GM12875 (cell line): Measurements from ENCODE around the gene COBLL1.
"Not testable (repeated sequence)": the region's sequence is repeated elsewhere in the genome, so short reads cannot be mapped to it uniquely, and the experiment has no call there.

Experiments
- H3K4me3 ChIP-seq: one replicate; pipeline ENCODE4 v1.5.1; 2011; ENCODE audit warnings: low read depth, low read length, control low read depth
- TF ChIP-seq, protein P1 (sequence below): IDR thresholded peaks from 2 replicates; pipeline ENCODE4 v1.5.1; 2011; ENCODE audit warnings: low read depth, mild to moderate bottlenecking, control low read depth, inconsistent platforms, low read length, moderate library complexity, borderline replicate concordance; ENCODE audit not compliant: insufficient read depth

Gene COBLL1

DNA sequence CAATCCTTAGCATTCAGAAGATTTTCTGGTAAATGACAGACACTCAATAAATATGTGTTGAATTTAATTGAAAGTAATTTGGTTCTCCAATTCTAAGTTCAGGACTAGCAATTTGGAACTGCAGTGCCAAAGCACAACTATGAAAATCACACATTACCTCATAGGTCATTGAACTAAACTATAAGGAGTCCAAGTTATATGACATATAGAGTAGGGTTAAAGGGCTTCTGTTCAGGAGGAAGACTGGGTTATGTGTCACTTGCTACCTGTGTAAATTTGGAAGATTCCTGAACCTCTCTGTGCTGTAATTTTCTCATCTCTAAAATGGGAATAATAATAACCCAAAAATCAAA lies 27.8 kb upstream of the COBLL1 start:
- no peak overlapping the region for H3K4me3 ChIP-seq
- TF ChIP-seq, protein P1, sequence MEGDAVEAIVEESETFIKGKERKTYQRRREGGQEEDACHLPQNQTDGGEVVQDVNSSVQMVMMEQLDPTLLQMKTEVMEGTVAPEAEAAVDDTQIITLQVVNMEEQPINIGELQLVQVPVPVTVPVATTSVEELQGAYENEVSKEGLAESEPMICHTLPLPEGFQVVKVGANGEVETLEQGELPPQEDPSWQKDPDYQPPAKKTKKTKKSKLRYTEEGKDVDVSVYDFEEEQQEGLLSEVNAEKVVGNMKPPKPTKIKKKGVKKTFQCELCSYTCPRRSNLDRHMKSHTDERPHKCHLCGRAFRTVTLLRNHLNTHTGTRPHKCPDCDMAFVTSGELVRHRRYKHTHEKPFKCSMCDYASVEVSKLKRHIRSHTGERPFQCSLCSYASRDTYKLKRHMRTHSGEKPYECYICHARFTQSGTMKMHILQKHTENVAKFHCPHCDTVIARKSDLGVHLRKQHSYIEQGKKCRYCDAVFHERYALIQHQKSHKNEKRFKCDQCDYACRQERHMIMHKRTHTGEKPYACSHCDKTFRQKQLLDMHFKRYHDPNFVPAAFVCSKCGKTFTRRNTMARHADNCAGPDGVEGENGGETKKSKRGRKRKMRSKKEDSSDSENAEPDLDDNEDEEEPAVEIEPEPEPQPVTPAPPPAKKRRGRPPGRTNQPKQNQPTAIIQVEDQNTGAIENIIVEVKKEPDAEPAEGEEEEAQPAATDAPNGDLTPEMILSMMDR = no peak

DNA sequence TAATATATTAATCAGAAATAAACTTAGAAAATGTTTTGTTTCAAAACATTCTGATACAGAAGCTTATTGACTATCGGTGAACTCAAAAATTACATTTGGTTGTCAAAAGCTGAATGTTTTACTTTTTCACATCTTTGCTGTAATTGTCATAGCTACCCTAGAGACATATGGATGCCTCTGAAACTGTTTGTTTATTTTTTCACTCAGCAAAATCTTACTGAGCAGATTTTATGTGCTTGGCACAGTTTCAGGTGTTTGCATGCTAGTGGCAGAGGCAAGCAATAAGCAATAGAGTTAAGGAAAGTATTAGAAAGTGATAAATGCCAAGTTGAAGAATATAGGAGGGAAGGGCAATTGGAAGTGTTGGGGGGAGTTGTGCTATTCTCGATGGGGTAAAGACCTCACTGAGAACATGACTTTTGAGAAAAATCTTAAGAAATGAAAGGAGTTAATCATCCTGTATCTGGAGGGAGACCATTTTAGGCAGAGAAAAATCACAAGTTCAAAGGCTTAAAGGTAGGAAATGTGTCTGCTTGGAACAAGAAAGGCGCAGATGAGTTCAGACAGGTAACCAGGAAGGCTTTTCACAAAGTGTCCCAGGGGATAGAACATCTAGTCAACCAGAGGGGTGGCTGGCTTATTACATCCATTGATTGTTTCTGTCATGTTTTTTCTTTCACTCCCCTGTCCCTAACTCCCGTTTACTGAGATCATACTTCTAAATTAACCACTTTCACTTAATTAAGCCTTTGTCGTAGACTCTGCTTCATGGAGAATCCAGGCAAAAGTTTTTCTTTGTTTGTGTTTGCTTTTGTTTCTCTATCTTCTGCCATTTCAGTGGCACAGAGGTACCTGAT lies 27.2 kb upstream of the COBLL1 start:
- no peak overlapping the region for H3K4me3 ChIP-seq
- TF ChIP-seq, protein P1 = no peak

DNA sequence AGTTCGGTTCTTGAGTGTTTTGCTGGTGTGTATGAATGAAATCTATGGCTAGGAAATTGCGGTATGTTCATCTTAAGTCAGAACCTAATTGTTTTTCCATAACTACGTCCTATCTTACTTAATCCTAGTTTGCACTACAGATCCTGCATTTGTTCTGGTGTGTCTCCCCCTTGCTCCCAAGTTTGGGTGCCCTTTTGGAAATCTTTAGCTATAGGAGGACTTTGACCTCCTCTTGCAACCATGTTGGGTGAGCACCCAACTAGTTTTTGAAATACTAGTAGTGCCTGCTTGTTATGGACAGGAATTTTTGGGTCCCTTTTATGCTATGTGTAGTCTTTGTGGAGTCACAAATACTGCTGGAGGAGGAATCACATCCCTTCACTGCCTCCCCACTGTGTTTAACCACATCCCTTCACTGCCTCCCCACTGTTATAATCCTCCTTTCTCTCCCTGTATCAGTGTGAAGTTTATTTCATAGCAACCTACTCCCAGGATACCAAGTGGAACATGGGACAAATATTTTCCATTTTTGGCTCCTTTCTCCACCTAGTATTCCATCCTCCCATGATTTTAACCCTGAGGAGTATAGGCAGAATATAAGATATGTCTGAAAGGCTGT lies 26.3 kb upstream of the COBLL1 start:
- TF ChIP-seq, protein P1 = no peak
- H3K4me3 ChIP-seq = no peak overlapping the region

DNA sequence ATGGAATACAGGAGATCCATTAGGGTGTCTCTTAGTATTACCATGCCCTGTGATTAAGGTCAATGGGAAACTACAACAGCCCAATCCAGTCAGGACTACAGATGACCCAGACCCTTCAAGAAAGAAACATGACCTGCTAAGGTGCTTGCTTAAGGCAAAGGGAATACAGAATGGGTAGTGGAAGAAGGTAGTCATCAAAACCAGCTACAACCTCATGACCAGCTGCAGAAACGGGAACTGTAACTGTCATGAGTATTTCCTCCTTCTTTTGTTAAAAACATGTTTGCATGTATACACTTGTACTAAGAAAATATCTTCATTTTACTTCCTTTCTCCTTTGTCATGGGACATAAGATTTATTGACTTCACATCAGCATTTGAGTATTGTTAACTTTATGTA lies 24.8 kb upstream of the COBLL1 start:
- H3K4me3 ChIP-seq = not testable (repeated sequence)

DNA sequence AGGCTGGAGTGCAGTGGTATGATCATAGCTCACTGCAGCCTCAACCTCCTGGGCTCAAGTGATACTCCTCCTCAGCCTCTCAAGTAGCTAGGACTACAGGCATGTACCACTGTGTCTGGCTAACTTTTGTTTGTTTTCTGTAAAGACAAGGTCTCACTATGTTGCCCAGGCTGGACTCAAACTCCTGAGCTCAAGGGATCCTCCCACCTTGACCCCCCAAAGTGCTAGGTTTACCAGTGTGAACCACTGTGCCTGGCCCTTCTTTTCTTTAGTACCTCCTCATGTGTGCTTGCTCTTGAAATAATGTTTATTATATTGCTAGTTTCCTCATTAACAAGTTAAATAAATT lies 19.0 kb upstream of the COBLL1 start:
- TF ChIP-seq, protein P1 = no peak
- no peak overlapping the region for H3K4me3 ChIP-seq

DNA sequence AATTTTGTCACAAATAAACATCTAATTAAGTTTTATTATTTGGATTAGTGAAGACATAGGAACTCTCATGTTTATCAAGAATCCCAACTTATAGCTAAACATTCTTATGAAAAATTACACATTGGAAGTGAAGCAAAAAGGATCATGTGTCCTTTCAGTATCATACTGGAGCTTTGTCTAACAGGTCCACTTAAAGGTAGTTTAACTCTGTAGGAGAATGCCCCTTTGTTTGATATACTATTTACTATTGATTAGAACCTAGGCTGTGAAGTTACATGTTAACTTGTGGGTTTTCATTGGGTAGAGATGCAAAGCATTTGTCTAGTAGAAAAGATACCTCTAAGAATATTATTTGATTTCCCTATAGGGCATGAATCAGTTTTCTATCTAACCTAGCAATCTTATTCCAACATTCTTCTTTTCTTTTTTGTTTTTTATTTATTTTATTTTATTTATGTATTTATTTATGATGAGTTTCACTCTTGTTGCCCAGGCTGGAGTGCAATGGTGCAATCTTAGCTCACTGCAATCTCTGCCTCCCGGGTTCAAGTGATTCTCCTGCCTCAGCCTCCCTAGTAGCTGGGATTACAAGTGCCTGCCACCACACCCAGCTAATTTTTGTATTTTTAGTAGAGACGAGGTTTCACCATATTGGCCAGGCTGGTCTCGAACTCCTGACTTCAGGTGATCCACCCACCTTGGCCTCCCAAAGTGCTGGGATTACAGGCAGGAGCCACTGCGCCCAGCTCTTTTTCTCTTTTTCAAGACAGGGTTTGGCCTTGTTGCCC lies 18.5 kb upstream of the COBLL1 start:
- not testable (repeated sequence) for H3K4me3 ChIP-seq

DNA sequence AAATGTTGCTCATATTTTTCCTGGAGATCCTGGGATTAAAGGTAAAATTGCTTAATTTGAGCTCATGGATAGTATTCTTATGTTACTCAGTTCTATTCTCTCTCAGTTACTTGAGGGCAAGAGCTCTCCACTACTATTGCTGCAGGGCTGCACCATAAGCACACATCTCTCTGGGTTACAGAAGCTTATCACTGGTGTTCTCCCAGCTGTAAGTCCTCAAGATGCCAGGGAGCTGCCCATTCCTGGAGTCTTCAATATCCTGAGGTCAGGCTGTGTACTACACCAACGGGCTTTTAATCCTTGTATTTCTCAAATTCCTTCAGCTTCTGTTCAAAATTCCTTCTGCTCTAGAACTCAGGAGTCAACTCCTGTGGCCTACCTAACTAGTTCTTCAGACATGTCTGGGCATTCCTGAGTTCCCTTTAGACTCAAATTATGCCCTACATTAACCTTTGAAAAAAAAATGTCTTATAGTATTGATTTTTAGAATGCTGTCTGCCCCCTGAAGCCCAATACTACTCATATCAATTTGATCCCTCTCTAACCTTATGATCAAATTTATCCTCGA lies 17.7 kb upstream of the COBLL1 start:
- H3K4me3 ChIP-seq = no peak overlapping the region
- TF ChIP-seq, protein P1 = no peak
